ENCODE results near the gene GALNT6. TPM values are rescaled to one million over a fixed set of nuclear protein-coding genes. Genes with fewer than 3 reads are reported as not detected.
"Not testable (repeated sequence)": the region's sequence is repeated elsewhere in the genome, so short reads cannot be mapped to it uniquely, and the experiment has no call there.

GALNT6 gene
- total RNA-seq, 1 donor from 2014 or later: 35.0 TPM

DNA sequence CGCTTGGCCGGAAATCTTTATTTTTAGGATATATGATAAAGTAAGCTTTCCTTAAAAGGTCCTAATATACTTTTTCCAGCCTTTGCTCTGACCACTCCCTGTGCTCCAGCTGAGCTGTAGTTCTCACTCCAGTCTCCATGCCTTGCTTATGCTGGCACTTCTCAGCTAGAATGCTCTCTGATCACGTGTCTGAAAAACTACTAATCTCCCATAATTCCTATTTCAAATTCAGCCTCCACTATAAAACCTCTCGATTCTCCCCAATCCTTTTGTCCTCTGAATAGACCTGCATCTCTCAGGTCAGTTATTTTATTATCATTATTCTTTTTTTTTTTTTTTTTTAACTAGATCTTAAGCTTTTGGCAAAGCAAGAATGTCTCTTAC lies 70.9 kb downstream of the GALNT6 start:
- Histone ChIP-seq H3K36me3 (ENCODE audit: control insufficient read depth, insufficient read depth, low read length) (no peaks in the 10 kb centered on the region), H3K4me3 (ENCODE audit: low read depth, low read length) (no peak overlapping the region), H3K27me3 (ENCODE audit: control insufficient read depth, insufficient read depth, low read length) (no peaks in the 10 kb centered on the region)
- DNase-seq (ENCODE audit: low read depth): no peak
- TF ChIP-seq, protein P1, sequence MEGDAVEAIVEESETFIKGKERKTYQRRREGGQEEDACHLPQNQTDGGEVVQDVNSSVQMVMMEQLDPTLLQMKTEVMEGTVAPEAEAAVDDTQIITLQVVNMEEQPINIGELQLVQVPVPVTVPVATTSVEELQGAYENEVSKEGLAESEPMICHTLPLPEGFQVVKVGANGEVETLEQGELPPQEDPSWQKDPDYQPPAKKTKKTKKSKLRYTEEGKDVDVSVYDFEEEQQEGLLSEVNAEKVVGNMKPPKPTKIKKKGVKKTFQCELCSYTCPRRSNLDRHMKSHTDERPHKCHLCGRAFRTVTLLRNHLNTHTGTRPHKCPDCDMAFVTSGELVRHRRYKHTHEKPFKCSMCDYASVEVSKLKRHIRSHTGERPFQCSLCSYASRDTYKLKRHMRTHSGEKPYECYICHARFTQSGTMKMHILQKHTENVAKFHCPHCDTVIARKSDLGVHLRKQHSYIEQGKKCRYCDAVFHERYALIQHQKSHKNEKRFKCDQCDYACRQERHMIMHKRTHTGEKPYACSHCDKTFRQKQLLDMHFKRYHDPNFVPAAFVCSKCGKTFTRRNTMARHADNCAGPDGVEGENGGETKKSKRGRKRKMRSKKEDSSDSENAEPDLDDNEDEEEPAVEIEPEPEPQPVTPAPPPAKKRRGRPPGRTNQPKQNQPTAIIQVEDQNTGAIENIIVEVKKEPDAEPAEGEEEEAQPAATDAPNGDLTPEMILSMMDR (IDR thresholded peaks at IDR 0.05; ENCODE audit: insufficient read depth, low read length, poor library complexity, severe bottlenecking): no peak

DNA sequence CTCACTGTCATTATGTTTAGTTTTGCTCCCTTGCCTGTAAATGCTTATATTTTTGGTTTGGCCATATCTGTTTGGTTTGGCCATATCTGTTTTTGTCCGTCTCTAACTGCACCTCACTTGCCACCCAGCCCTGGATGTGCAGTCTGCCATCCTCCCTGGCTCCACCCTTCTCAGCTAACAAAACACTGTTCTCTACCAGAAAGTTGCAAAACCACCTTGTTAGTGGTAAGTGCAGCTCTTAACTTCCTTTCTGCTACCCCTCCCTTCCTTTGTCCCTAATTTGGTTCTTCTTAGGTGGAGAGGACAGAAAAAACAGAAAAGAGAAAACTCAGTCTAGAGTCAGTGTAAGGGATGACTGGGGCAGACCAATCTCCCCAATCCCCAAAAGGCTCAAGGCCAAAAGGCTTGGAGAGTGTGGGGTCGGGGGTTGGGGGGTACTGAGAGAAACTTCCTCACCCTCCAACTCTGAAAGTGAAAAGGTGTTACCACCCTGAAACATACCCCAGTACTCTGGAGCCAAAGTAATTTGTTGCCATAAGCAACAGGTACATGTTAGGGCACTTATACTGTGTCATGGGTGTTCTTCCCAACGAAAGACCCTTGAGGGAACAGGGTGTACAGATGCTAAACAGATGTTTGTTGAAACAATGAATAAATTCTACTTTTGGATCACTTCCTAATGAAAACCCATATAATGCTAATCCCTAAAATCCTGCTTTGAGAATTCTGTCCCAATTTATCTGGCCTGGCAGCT lies 72.2 kb downstream of the GALNT6 start:
- H3K4me3 ChIP-seq (ENCODE audit: low read depth, low read length): no peak overlapping the region
- no peaks in the 10 kb centered on the region for H3K27me3 ChIP-seq (ENCODE audit: control insufficient read depth, insufficient read depth, low read length)
- no peaks in the 10 kb centered on the region for H3K36me3 ChIP-seq (ENCODE audit: control insufficient read depth, insufficient read depth, low read length)
- TF ChIP-seq, protein P1 (IDR thresholded peaks at IDR 0.05; ENCODE audit: insufficient read depth, low read length, poor library complexity, severe bottlenecking): no peak
- DNase-seq (ENCODE audit: low read depth): no peak

DNA sequence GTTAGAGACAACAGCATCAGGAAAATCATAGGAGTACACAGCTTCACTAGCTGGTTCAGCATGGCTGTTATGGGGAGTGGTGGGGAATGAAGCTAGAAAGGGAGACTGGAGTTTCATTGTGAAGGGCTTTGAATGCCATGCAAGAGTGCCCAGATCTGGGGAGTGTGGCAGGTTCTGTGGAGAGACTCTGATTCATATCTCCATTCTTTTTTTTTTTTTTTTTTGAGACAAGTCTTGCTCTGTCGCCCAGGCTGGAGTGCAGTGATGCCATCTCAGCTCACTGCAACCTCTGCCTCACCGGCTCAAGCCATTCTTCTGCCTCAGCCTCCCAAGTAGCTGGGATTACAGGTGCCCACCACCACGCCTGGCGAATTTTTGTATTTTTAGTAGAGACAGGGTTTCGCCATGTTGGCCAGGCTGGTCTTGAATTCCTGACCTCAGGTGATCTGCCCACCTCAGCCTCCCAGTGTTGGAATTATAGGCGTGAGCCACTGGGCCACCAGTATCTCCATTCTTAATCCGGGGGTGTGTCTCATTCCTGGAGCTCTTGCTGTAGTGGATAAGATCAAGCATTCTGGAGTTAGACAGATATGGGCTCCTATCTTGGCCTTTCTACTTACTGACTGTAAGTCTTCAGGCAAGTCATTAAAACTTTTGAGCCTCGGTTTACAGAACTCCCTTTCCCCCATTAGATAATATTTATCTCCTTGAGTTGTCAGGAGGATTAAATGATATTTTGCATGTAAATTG lies 73.0 kb downstream of the GALNT6 start:
- H3K27me3 ChIP-seq (ENCODE audit: control insufficient read depth, insufficient read depth, low read length); DNase-seq (ENCODE audit: low read depth); H3K36me3 ChIP-seq (ENCODE audit: control insufficient read depth, insufficient read depth, low read length); H3K4me3 ChIP-seq (ENCODE audit: low read depth, low read length): not testable (repeated sequence)

DNA sequence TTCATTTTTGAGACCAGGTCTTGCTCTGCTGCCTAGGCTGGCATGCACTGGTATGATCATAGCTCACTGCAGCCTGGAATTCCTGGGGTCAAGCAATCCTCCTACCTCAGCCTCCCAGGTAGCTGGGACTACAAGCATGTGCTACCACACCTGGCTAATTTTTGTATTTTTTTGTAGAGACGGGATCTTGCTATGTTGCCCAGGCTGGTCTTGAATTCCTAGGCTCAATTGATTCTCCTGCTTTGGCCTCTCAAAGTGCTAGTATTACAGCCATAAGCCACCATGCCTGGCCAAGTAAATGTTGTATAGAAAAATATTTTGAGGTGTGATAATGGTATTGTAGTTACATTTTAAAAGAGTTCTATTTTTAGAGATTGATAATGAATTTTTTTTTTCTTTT lies 79.8 kb downstream of the GALNT6 start:
- TF ChIP-seq, protein P1 (IDR thresholded peaks at IDR 0.05; ENCODE audit: insufficient read depth, low read length, poor library complexity, severe bottlenecking): no peak
- Histone ChIP-seq H3K36me3 (ENCODE audit: control insufficient read depth, insufficient read depth, low read length) (no peaks in the 10 kb centered on the region), H3K27me3 (ENCODE audit: control insufficient read depth, insufficient read depth, low read length) (no peaks in the 10 kb centered on the region), H3K4me3 (ENCODE audit: low read depth, low read length) (no peak overlapping the region)
- DNase-seq (ENCODE audit: low read depth): no peak

DNA sequence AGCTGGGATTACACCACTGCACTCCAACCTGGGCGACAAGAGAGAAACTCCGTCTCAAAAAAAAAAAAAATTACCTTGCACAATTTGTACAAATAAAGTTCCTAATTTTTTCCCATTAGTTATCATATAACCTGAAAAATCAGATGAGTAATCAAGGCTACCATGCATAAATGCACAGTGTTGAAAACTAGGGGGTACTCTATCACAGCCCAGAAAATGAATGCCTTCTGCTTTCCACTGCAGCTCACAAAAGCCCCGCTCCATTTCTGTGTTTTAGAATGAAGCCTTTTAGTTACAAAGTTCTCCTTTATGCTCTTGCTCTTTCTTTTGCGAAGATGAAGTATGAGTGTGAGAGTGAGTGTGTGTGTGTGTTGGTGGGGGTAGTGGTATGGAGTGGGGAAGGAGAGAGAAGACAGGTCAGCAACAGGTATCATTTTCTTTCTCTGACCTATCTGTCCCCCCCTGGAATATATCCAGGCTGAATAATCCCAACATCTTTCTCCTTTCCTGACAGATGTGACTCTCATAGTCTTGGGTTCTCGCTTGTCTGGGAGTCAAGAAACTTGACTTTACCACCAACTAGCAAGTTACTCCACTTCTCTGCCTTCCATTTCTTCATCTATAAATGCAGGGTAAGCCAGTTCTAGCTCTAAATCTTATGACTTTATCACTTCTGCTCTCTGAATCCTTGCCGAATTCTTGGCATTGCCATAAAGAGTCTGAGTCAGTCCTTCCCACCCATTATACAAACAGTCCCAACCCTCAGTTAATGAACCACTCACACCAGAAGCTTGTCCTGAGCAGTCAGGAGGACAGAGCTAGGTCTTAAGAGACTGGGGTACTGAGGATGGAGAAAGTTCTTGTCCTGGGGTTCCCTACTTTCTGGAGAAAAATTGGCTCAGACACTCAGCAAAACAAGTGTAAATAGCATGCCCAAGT lies 83.3 kb downstream of the GALNT6 start:
- no peaks in the 10 kb centered on the region for H3K36me3 ChIP-seq (ENCODE audit: control insufficient read depth, insufficient read depth, low read length)
- TF ChIP-seq, protein P1 (IDR thresholded peaks at IDR 0.05; ENCODE audit: insufficient read depth, low read length, poor library complexity, severe bottlenecking): no peak
- peak; percentile 82 for DNase-seq (ENCODE audit: low read depth)
- H3K4me3 ChIP-seq (ENCODE audit: low read depth, low read length): no peak overlapping the region
- no peaks in the 10 kb centered on the region for H3K27me3 ChIP-seq (ENCODE audit: control insufficient read depth, insufficient read depth, low read length)

DNA sequence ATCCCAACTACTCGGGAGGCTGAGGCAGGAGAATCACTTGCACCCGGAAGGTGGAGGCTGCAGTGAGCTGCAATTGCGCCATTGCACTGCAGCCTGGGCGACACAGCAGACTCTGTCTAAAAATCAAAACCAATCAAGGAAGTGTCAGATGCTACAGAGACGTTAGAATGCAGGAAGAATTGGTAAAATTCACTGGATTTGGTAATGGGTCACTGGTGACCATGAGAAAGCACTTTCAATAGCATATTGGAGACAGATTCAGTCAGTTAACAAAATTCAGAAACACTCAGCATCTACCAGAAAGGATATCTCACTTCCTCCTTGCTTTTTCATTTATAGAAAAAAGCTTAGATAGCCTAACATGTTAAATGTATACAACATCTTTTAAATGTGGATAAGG lies 84.7 kb downstream of the GALNT6 start:
- no peaks in the 10 kb centered on the region for H3K27me3 ChIP-seq (ENCODE audit: control insufficient read depth, insufficient read depth, low read length)
- no peak overlapping the region for H3K4me3 ChIP-seq (ENCODE audit: low read depth, low read length)
- no peak for DNase-seq (ENCODE audit: low read depth)
- TF ChIP-seq, protein P1 (IDR thresholded peaks at IDR 0.05; ENCODE audit: insufficient read depth, low read length, poor library complexity, severe bottlenecking): no peak
- H3K36me3 ChIP-seq (ENCODE audit: control insufficient read depth, insufficient read depth, low read length): no peaks in the 10 kb centered on the region

Measured in kidney epithelial cell (primary cell).